Mesothelial cell of epicardium (in vitro differentiated cells): ENCODE data around the gene MOCS3. TPM values are rescaled to one million over a fixed set of nuclear protein-coding genes. Genes with fewer than 3 reads are reported as not detected.

ENCODE experiments used
- DNase-seq, 2 experiments: peaks; one replicate each; pipeline ENCODE4 v3.0.0; 2021; ENCODE audit warnings: low spot score in 2 of 2; ENCODE audit not compliant: unreplicated experiment in 2 of 2
- H3K27ac Mint-ChIP-seq: 2 replicates; pipeline ENCODE4 v1.8.0; 2021; ENCODE audit warnings: mixed read lengths
- H3K27me3 Mint-ChIP-seq: 2 replicates; pipeline ENCODE4 v1.8.0; 2021; ENCODE audit warnings: low read depth, mixed read lengths
- H3K36me3 Mint-ChIP-seq: 2 replicates; pipeline ENCODE4 v1.8.0; 2021; ENCODE audit warnings: mixed read lengths
- H3K4me1 Mint-ChIP-seq: 2 replicates; pipeline ENCODE4 v1.8.0; 2021; ENCODE audit warnings: mixed read lengths
- H3K4me3 Mint-ChIP-seq: 2 replicates; pipeline ENCODE4 v1.8.0; 2021; ENCODE audit warnings: mild to moderate bottlenecking, moderate library complexity, mixed read lengths
- H3K9me3 Mint-ChIP-seq: 2 replicates; pipeline ENCODE4 v1.8.0; 2021; ENCODE audit warnings: mixed read lengths
- CTCF ChIP-seq: fragments of 200-600 bp; sonication (generic); IDR thresholded peaks from one replicate; pipeline ENCODE4 v1.5.0; 2021; ENCODE audit warnings: antibody characterized with exemption; ENCODE audit not compliant: unreplicated experiment
- total RNA-seq: library from RNA; stranded (reverse); gene quantifications from 3 replicates; pipeline ENCODE4 v1.2.1, GENCODE V29; 2021

Gene MOCS3
- total RNA-seq, 1 donor from 2014 or later, result 5.4 TPM

GRCh38 chr20:50932691-50933280 lies 25.8 kb upstream of the MOCS3 start:
- H3K27me3 Mint-ChIP-seq, result no peaks in the 10 kb centered on the region
- DNase-seq, result no peak
- peaks cover 7% of the 10 kb centered on the region for H3K36me3 Mint-ChIP-seq
- H3K4me3 Mint-ChIP-seq, result no peak overlapping the region
- peaks cover 28% of the 10 kb centered on the region for H3K4me1 Mint-ChIP-seq
- no peak for TF ChIP-seq CTCF
- peak overlapping the region; percentile 89 for H3K27ac Mint-ChIP-seq
- H3K9me3 Mint-ChIP-seq, result no peaks in the 10 kb centered on the region

GRCh38 chr20:50933589-50933988 lies 25.0 kb upstream of the MOCS3 start:
- TF ChIP-seq CTCF, result no peak
- no peaks in the 10 kb centered on the region for H3K9me3 Mint-ChIP-seq
- no peaks in the 10 kb centered on the region for H3K27me3 Mint-ChIP-seq
- H3K27ac Mint-ChIP-seq, result peak overlapping the region; percentile 89
- no peak for DNase-seq
- peaks cover 21% of the 10 kb centered on the region for H3K4me1 Mint-ChIP-seq
- no peak overlapping the region for H3K4me3 Mint-ChIP-seq
- H3K36me3 Mint-ChIP-seq, result peaks cover 10% of the 10 kb centered on the region

GRCh38 chr20:50943069-50943468 lies 15.5 kb upstream of the MOCS3 start:
- TF ChIP-seq CTCF, result no peak
- Mint-ChIP-seq H3K27ac (no peak overlapping the region), H3K4me3 (no peak overlapping the region), H3K4me1 (no peaks in the 10 kb centered on the region), H3K27me3 (no peaks in the 10 kb centered on the region), H3K9me3 (no peaks in the 10 kb centered on the region), H3K36me3 (peaks cover 24% of the 10 kb centered on the region)
- DNase-seq, result no peak

- no peak overlapping the region for H3K27ac Mint-ChIP-seq
- no peak overlapping the region for H3K4me3 Mint-ChIP-seq
- no peaks in the 10 kb centered on the region for H3K4me1 Mint-ChIP-seq
- no peak for TF ChIP-seq CTCF
- H3K9me3 Mint-ChIP-seq, result no peaks in the 10 kb centered on the region
- no peaks in the 10 kb centered on the region for H3K27me3 Mint-ChIP-seq
- DNase-seq, result no peak
- H3K36me3 Mint-ChIP-seq, result peaks cover 15% of the 10 kb centered on the region
Measured at GRCh38 chr20:50948132-50948785, 10.4 kb upstream of the MOCS3 start.

- no peak for TF ChIP-seq CTCF
- Mint-ChIP-seq H3K9me3 (no peaks in the 10 kb centered on the region), H3K27ac (no peak overlapping the region), H3K27me3 (no peaks in the 10 kb centered on the region), H3K4me3 (no peak overlapping the region), H3K4me1 (peaks cover 21% of the 10 kb centered on the region), H3K36me3 (peaks cover 7% of the 10 kb centered on the region)
- no peak for DNase-seq
Measured at GRCh38 chr20:50953196-50953595, 5.4 kb upstream of the MOCS3 start.
